ENCODE measurements around the gene INSIG1. TPM values are rescaled to one million over a fixed set of nuclear protein-coding genes. Genes with fewer than 3 reads are reported as not detected.

Gene INSIG1
- total and polyA plus RNA-seq, 2 experiments from 2014 or later: 70.3 to 131 TPM

DNA sequence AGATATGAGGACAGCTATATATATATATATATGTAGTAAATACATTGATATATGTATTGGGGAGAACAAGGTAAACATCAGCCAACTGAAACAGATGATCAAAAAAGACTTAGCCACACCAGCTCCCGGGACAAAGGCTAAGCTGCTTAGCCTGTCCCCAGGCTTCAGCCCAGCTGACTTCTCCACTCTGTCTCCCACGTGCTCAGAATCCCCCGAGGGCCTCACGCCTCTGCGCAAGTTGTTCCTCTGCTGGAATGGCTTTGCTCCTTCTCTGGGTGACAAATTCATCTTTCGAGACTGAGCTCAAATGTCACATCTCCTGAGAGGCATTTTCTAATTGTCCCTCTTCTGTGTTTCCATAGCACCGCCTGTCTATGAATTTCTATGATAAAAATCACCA, 8.6 kb upstream of the INSIG1 start (continued):
- TF ChIP-seq ETS1 (IDR thresholded peaks at IDR 0.05): no peak
- no peak for TF ChIP-seq EZH2 (IDR thresholded peaks at IDR 0.05; ENCODE audit: low read depth, unreplicated experiment)
- TF ChIP-seq, protein P1, sequence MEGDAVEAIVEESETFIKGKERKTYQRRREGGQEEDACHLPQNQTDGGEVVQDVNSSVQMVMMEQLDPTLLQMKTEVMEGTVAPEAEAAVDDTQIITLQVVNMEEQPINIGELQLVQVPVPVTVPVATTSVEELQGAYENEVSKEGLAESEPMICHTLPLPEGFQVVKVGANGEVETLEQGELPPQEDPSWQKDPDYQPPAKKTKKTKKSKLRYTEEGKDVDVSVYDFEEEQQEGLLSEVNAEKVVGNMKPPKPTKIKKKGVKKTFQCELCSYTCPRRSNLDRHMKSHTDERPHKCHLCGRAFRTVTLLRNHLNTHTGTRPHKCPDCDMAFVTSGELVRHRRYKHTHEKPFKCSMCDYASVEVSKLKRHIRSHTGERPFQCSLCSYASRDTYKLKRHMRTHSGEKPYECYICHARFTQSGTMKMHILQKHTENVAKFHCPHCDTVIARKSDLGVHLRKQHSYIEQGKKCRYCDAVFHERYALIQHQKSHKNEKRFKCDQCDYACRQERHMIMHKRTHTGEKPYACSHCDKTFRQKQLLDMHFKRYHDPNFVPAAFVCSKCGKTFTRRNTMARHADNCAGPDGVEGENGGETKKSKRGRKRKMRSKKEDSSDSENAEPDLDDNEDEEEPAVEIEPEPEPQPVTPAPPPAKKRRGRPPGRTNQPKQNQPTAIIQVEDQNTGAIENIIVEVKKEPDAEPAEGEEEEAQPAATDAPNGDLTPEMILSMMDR (conservative IDR thresholded peaks at IDR 0.05; ENCODE audit: low read depth in 2 of 2): no peak
- no peak for TF ChIP-seq NANOG (IDR thresholded peaks at IDR 0.05; ENCODE audit: borderline replicate concordance)
- no peak for TF ChIP-seq ZNF114 (CRISPR knock-in tag; IDR thresholded peaks at IDR 0.05)
- no peak for TF ChIP-seq REST (IDR thresholded peaks at IDR 0.05; ENCODE audit: unreplicated experiment)
- no peak for TF ChIP-seq JUNB (IDR thresholded peaks at IDR 0.05; ENCODE audit: unreplicated experiment)
- no peak for TF ChIP-seq ZNF331 (CRISPR knock-in tag; IDR thresholded peaks at IDR 0.05; ENCODE audit: low read depth)
- TF ChIP-seq EZH2phosphoT487 (IDR thresholded peaks at IDR 0.05; ENCODE audit: unreplicated experiment): no peak

- no peak overlapping the region for H3K4me2 ChIP-seq
- no peak overlapping the region for H3K4me3 ChIP-seq
- H3K36me3 ChIP-seq (ENCODE audit: insufficient read depth): no peaks in the 10 kb centered on the region
- no peak overlapping the region for H2AFZ ChIP-seq
- no peaks in the 10 kb centered on the region for H4K20me1 ChIP-seq (replicated peaks; ENCODE audit: insufficient read depth)
- Mint-ChIP-seq H3K27me3 (ENCODE audit: insufficient read depth, low read depth, poor library complexity) (peaks cover 6% of the 10 kb centered on the region), H3K36me3 (ENCODE audit: low read depth) (no peaks in the 10 kb centered on the region; the same call in 2 of the 3 replicates), H3K4me1 (no peaks in the 10 kb centered on the region), H3K4me3 (no peak overlapping the region), H3K27ac (no peak overlapping the region), H3K9me3 (peaks cover 3% of the 10 kb centered on the region; the same call in 2 of the 3 replicates)
- H3F3A ChIP-seq (replicated peaks; ENCODE audit: low read depth): no peaks in the 10 kb centered on the region
- DNase-seq (ENCODE audit: low spot score): no peak
- H3K27me3 ChIP-seq (ENCODE audit: insufficient read depth): no peaks in the 10 kb centered on the region
- H3K9me2 ChIP-seq (ENCODE audit: insufficient read depth): no peaks in the 10 kb centered on the region
- no peak for ATAC-seq
- no peaks in the 10 kb centered on the region for H3K79me2 ChIP-seq (replicated peaks; ENCODE audit: insufficient read depth)
- no peak for TF ChIP-seq STAT1 (IDR thresholded peaks at IDR 0.05; ENCODE audit: unreplicated experiment)
- TF ChIP-seq, protein P2, sequence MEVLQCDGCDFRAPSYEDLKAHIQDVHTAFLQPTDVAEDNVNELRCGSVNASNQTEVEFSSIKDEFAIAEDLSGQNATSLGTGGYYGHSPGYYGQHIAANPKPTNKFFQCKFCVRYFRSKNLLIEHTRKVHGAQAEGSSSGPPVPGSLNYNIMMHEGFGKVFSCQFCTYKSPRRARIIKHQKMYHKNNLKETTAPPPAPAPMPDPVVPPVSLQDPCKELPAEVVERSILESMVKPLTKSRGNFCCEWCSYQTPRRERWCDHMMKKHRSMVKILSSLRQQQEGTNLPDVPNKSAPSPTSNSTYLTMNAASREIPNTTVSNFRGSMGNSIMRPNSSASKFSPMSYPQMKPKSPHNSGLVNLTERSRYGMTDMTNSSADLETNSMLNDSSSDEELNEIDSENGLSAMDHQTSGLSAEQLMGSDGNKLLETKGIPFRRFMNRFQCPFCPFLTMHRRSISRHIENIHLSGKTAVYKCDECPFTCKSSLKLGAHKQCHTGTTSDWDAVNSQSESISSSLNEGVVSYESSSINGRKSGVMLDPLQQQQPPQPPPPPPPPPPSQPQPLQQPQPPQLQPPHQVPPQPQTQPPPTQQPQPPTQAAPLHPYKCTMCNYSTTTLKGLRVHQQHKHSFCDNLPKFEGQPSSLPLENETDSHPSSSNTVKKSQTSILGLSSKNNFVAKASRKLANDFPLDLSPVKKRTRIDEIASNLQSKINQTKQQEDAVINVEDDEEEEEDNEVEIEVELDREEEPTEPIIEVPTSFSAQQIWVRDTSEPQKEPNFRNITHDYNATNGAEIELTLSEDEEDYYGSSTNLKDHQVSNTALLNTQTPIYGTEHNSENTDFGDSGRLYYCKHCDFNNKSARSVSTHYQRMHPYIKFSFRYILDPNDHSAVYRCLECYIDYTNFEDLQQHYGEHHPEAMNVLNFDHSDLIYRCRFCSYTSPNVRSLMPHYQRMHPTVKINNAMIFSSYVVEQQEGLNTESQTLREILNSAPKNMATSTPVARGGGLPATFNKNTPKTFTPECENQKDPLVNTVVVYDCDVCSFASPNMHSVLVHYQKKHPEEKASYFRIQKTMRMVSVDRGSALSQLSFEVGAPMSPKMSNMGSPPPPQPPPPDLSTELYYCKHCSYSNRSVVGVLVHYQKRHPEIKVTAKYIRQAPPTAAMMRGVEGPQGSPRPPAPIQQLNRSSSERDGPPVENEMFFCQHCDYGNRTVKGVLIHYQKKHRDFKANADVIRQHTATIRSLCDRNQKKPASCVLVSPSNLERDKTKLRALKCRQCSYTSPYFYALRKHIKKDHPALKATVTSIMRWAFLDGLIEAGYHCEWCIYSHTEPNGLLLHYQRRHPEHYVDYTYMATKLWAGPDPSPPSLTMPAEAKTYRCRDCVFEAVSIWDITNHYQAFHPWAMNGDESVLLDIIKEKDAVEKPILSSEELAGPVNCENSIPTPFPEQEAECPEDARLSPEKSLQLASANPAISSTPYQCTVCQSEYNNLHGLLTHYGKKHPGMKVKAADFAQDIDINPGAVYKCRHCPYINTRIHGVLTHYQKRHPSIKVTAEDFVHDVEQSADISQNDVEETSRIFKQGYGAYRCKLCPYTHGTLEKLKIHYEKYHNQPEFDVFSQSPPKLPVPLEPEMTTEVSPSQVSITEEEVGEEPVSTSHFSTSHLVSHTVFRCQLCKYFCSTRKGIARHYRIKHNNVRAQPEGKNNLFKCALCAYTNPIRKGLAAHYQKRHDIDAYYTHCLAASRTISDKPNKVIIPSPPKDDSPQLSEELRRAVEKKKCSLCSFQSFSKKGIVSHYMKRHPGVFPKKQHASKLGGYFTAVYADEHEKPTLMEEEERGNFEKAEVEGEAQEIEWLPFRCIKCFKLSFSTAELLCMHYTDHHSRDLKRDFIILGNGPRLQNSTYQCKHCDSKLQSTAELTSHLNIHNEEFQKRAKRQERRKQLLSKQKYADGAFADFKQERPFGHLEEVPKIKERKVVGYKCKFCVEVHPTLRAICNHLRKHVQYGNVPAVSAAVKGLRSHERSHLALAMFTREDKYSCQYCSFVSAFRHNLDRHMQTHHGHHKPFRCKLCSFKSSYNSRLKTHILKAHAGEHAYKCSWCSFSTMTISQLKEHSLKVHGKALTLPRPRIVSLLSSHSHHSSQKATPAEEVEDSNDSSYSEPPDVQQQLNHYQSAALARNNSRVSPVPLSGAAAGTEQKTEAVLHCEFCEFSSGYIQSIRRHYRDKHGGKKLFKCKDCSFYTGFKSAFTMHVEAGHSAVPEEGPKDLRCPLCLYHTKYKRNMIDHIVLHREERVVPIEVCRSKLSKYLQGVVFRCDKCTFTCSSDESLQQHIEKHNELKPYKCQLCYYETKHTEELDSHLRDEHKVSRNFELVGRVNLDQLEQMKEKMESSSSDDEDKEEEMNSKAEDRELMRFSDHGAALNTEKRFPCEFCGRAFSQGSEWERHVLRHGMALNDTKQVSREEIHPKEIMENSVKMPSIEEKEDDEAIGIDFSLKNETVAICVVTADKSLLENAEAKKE (CRISPR knock-in tag; IDR thresholded peaks at IDR 0.05): no peak
- H3K27ac ChIP-seq (ENCODE audit: low read depth): no peak overlapping the region
- no peaks in the 10 kb centered on the region for H3K4me1 ChIP-seq (ENCODE audit: insufficient read depth)
These were observed 7.7 kb upstream of the INSIG1 start for GRCh38 chr7:155289949-155290501.

All from GM23338 (cell line).